Testis (tissue), 2 donors: Measurements from ENCODE around the gene CES2.

Experiments used
- POLR2A ChIP-seq: fragments of 450-650 bp; IDR thresholded peaks from one replicate; pipeline ENCODE4 v1.6.1; 2017; ENCODE audit warnings: antibody characterized with exemption, mild to moderate bottlenecking, moderate library complexity
- TF ChIP-seq, protein P1 (sequence below), 3 experiments: fragments of 450-650 bp in 2 of 3; fragments of 200-600 bp in 1 of 3; sonication (generic) in 1 of 3; IDR thresholded peaks; one replicate each; pipeline ENCODE4 v1.5.1; 2016 to 2019; ENCODE audit warnings: antibody characterized with exemption in 3 of 3, mild to moderate bottlenecking in 2 of 3, moderate library complexity in 1 of 3

DNA sequence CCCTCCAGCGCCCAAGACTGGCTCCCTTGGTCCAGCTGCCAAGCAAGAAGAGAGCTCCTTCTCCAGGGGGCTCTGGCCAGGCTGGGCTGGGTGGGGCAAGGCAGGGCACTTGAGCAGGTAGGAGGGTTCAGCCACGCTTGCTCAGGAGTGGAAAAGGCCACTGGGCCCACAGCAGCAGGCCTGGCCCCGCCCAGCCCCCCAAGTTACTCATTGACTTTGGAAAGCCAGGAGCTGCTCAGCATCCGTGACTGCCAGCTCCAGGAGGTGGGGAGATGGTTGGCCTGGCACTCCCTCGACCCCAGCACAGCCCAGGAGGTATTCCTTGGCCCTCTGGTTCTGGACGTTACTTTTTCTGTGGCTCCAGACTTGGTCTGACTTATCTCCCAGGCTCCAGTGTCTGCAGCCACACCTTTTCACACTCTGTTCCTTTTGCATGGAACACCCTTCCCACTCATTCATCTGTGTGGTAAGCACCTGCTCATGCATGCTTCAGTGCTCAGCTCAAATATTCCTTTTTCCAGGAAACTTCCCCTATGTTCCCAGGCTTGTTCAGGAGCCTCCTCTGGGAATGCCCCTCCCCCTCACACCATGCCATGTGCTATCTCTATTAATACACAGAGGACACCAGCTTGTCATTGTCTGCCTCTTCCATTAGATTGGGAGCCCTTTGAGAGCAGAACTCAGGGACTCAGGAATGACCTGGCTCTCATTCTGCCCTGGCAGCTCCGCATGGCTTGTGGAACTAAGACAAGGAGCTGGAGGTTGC, 16.3 kb upstream of the CES2 start, which contains the start of gene CDH16:
- TF ChIP-seq, protein P1, sequence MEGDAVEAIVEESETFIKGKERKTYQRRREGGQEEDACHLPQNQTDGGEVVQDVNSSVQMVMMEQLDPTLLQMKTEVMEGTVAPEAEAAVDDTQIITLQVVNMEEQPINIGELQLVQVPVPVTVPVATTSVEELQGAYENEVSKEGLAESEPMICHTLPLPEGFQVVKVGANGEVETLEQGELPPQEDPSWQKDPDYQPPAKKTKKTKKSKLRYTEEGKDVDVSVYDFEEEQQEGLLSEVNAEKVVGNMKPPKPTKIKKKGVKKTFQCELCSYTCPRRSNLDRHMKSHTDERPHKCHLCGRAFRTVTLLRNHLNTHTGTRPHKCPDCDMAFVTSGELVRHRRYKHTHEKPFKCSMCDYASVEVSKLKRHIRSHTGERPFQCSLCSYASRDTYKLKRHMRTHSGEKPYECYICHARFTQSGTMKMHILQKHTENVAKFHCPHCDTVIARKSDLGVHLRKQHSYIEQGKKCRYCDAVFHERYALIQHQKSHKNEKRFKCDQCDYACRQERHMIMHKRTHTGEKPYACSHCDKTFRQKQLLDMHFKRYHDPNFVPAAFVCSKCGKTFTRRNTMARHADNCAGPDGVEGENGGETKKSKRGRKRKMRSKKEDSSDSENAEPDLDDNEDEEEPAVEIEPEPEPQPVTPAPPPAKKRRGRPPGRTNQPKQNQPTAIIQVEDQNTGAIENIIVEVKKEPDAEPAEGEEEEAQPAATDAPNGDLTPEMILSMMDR (IDR thresholded peaks at IDR 0.05): no peak
- no peak for TF ChIP-seq POLR2A
